Measurements from ENCODE around the gene RASIP1.
"Not testable (repeated sequence)": the region's sequence is repeated elsewhere in the genome, so short reads cannot be mapped to it uniquely, and the experiment has no call there.

Gene RASIP1

GRCh38 chr19:48686088-48686487, 54.3 kb downstream of the RASIP1 start:
- no peaks in the 10 kb centered on the region for H3K9me3 Mint-ChIP-seq
- H3K4me3 Mint-ChIP-seq, result no peak overlapping the region
- no peak overlapping the region for H3K27ac Mint-ChIP-seq
- H3K4me1 Mint-ChIP-seq (ENCODE audit: low read depth), result no peaks in the 10 kb centered on the region
- H3K27me3 Mint-ChIP-seq (ENCODE audit: low read depth), result no peaks in the 10 kb centered on the region
- no peaks in the 10 kb centered on the region for H3K36me3 Mint-ChIP-seq (ENCODE audit: low read depth)

GRCh38 chr19:48685583-48685982, 54.8 kb downstream of the RASIP1 start:
- Mint-ChIP-seq H3K4me3 (no peak overlapping the region), H3K9me3 (no peaks in the 10 kb centered on the region), H3K27me3 (ENCODE audit: low read depth) (no peaks in the 10 kb centered on the region), H3K36me3 (ENCODE audit: low read depth) (no peaks in the 10 kb centered on the region), H3K27ac (no peak overlapping the region), H3K4me1 (ENCODE audit: low read depth) (no peaks in the 10 kb centered on the region)

GRCh38 chr19:48683349-48683748, 57.1 kb downstream of the RASIP1 start:
- H3K9me3 Mint-ChIP-seq, result no peaks in the 10 kb centered on the region
- no peak overlapping the region for H3K27ac Mint-ChIP-seq
- no peak overlapping the region for H3K4me3 Mint-ChIP-seq
- H3K4me1 Mint-ChIP-seq (ENCODE audit: low read depth), result no peaks in the 10 kb centered on the region
- H3K36me3 Mint-ChIP-seq (ENCODE audit: low read depth), result no peaks in the 10 kb centered on the region
- no peaks in the 10 kb centered on the region for H3K27me3 Mint-ChIP-seq (ENCODE audit: low read depth)

- H3K27me3 Mint-ChIP-seq (ENCODE audit: low read depth), result no peaks in the 10 kb centered on the region
- H3K27ac Mint-ChIP-seq, result no peak overlapping the region
- H3K4me3 Mint-ChIP-seq, result no peak overlapping the region
- no peaks in the 10 kb centered on the region for H3K4me1 Mint-ChIP-seq (ENCODE audit: low read depth)
- H3K36me3 Mint-ChIP-seq (ENCODE audit: low read depth), result no peaks in the 10 kb centered on the region
- no peaks in the 10 kb centered on the region for H3K9me3 Mint-ChIP-seq
Observed at GRCh38 chr19:48681127-48681470, 59.3 kb downstream of the RASIP1 start.

- Mint-ChIP-seq H3K4me1 (ENCODE audit: low read depth) (no peaks in the 10 kb centered on the region), H3K9me3 (no peaks in the 10 kb centered on the region), H3K4me3 (no peak overlapping the region)
Observed at GRCh38 chr19:48680436-48681126, 59.8 kb downstream of the RASIP1 start.

GRCh38 chr19:48680006-48680405, 60.4 kb downstream of the RASIP1 start:
- H3K27ac Mint-ChIP-seq; H3K27me3 Mint-ChIP-seq (ENCODE audit: low read depth); H3K9me3 Mint-ChIP-seq; H3K4me1 Mint-ChIP-seq (ENCODE audit: low read depth); H3K36me3 Mint-ChIP-seq (ENCODE audit: low read depth); H3K4me3 Mint-ChIP-seq: not testable (repeated sequence)

More at GRCh38 chr19:48680436-48681126, 59.8 kb downstream of the RASIP1 start:
- no peaks in the 10 kb centered on the region for H3K27me3 Mint-ChIP-seq (ENCODE audit: low read depth)
- no peak overlapping the region for H3K27ac Mint-ChIP-seq
- H3K36me3 Mint-ChIP-seq (ENCODE audit: low read depth), result no peaks in the 10 kb centered on the region

GRCh38 chr19:48678201-48678600, 62.2 kb downstream of the RASIP1 start:
- no peaks in the 10 kb centered on the region for H3K9me3 Mint-ChIP-seq
- no peak overlapping the region for H3K27ac Mint-ChIP-seq
- H3K4me3 Mint-ChIP-seq, result no peak overlapping the region
- H3K4me1 Mint-ChIP-seq (ENCODE audit: low read depth), result peaks cover 7% of the 10 kb centered on the region
- no peaks in the 10 kb centered on the region for H3K27me3 Mint-ChIP-seq (ENCODE audit: low read depth)
- H3K36me3 Mint-ChIP-seq (ENCODE audit: low read depth), result no peaks in the 10 kb centered on the region

GRCh38 chr19:48676887-48677286, 63.5 kb downstream of the RASIP1 start:
- no peak overlapping the region for H3K4me3 Mint-ChIP-seq
- no peaks in the 10 kb centered on the region for H3K36me3 Mint-ChIP-seq (ENCODE audit: low read depth)

GRCh38 chr19:48676487-48676886, 63.9 kb downstream of the RASIP1 start:
- Mint-ChIP-seq H3K9me3 (no peaks in the 10 kb centered on the region), H3K27me3 (ENCODE audit: low read depth) (no peaks in the 10 kb centered on the region), H3K27ac (no peak overlapping the region), H3K4me3 (no peak overlapping the region), H3K4me1 (ENCODE audit: low read depth) (peaks cover 7% of the 10 kb centered on the region), H3K36me3 (ENCODE audit: low read depth) (no peaks in the 10 kb centered on the region)

More at GRCh38 chr19:48676887-48677286, 63.5 kb downstream of the RASIP1 start:
- Mint-ChIP-seq H3K27me3 (ENCODE audit: low read depth) (no peaks in the 10 kb centered on the region), H3K4me1 (ENCODE audit: low read depth) (peaks cover 7% of the 10 kb centered on the region), H3K27ac (no peak overlapping the region), H3K9me3 (no peaks in the 10 kb centered on the region)

- Mint-ChIP-seq H3K36me3 (ENCODE audit: low read depth) (no peaks in the 10 kb centered on the region), H3K4me1 (ENCODE audit: low read depth) (peaks cover 7% of the 10 kb centered on the region), H3K27me3 (ENCODE audit: low read depth) (no peaks in the 10 kb centered on the region), H3K4me3 (no peak overlapping the region), H3K27ac (no peak overlapping the region), H3K9me3 (no peaks in the 10 kb centered on the region)
Observed at GRCh38 chr19:48674921-48675824, 65.2 kb downstream of the RASIP1 start.

GRCh38 chr19:48674216-48674809, 66.1 kb downstream of the RASIP1 start:
- H3K9me3 Mint-ChIP-seq, result peaks cover 6% of the 10 kb centered on the region
- no peak overlapping the region for H3K4me3 Mint-ChIP-seq
- H3K27ac Mint-ChIP-seq, result no peak overlapping the region
- no peaks in the 10 kb centered on the region for H3K27me3 Mint-ChIP-seq (ENCODE audit: low read depth)
- H3K36me3 Mint-ChIP-seq (ENCODE audit: low read depth), result peaks cover 2% of the 10 kb centered on the region
- peaks cover 7% of the 10 kb centered on the region for H3K4me1 Mint-ChIP-seq (ENCODE audit: low read depth)

GRCh38 chr19:48673436-48674100, 66.8 kb downstream of the RASIP1 start:
- Mint-ChIP-seq H3K4me3 (no peak overlapping the region), H3K9me3 (peaks cover 6% of the 10 kb centered on the region), H3K4me1 (ENCODE audit: low read depth) (peaks cover 7% of the 10 kb centered on the region), H3K27ac (no peak overlapping the region), H3K27me3 (ENCODE audit: low read depth) (no peaks in the 10 kb centered on the region), H3K36me3 (ENCODE audit: low read depth) (peaks cover 2% of the 10 kb centered on the region)

GRCh38 chr19:48672994-48673393, 67.4 kb downstream of the RASIP1 start, which contains the start of gene NTN5:
NTN5 (minus strand) TSS chr19:48673017; CDS start chr19:48670986, 2,031 bp downstream.
- Mint-ChIP-seq H3K4me3 (no peak within 1 kb of the TSS), H3K4me1 (ENCODE audit: low read depth) (peaks cover 7% of the 10 kb centered on the region), H3K36me3 (ENCODE audit: low read depth) (peaks cover 2% of the 10 kb centered on the region), H3K27ac (no peak within 1 kb of the TSS), H3K9me3 (peaks cover 6% of the 10 kb centered on the region), H3K27me3 (ENCODE audit: low read depth) (no peaks in the 10 kb centered on the region)

GRCh38 chr19:48671446-48671995, 68.9 kb downstream of the RASIP1 start:
- no peak overlapping the region for H3K27ac Mint-ChIP-seq
- peaks cover 7% of the 10 kb centered on the region for H3K4me1 Mint-ChIP-seq (ENCODE audit: low read depth)
- no peak overlapping the region for H3K4me3 Mint-ChIP-seq
- peaks cover 2% of the 10 kb centered on the region for H3K36me3 Mint-ChIP-seq (ENCODE audit: low read depth)
- H3K27me3 Mint-ChIP-seq (ENCODE audit: low read depth), result no peaks in the 10 kb centered on the region
- peaks cover 6% of the 10 kb centered on the region for H3K9me3 Mint-ChIP-seq

Data from T-helper 1 cell treated with Interleukin-12 subunit alpha and Interleukin-12 subunit beta and Interleukin-4 antibody, amounts not matched to agents 30 μg/mL and 1 μg/mL, for 36 hours (primary cell).